C4-2B (cell line): Measurements from ENCODE around the gene SKA2.

ENCODE experiments used
- H3K27ac ChIP-seq: fragments of 450-650 bp; 2 replicates; pipeline ENCODE4 v1.5.1; 2017
- CTCF ChIP-seq: fragments of 450-650 bp; conservative IDR thresholded peaks from 2 replicates; pipeline ENCODE4 v1.5.1; 2017; ENCODE audit warnings: mild to moderate bottlenecking
- ZFX ChIP-seq: fragments of 450-650 bp; IDR thresholded peaks from 2 replicates; pipeline ENCODE4 v1.6.1; 2017

The SKA2 gene

GRCh38 chr17:59067756-59068155, 87.2 kb downstream of the SKA2 start:
- TF ChIP-seq ZFX: no peak
- TF ChIP-seq CTCF: no peak
- no peak overlapping the region for H3K27ac ChIP-seq

GRCh38 chr17:59067340-59067739, 87.6 kb downstream of the SKA2 start:
- no peak overlapping the region for H3K27ac ChIP-seq
- no peak for TF ChIP-seq CTCF
- TF ChIP-seq ZFX: no peak

GRCh38 chr17:59062509-59062908, 92.5 kb downstream of the SKA2 start:
- TF ChIP-seq ZFX: no peak
- TF ChIP-seq CTCF: no peak
- no peak overlapping the region for H3K27ac ChIP-seq
